Measurements from ENCODE around the gene MCCD1. TPM values are rescaled to one million over a fixed set of nuclear protein-coding genes. Genes with fewer than 3 reads are reported as not detected.
A peak's percentile ranks its signal among the peaks of the same experiment; 100 is the strongest.
"Not testable (repeated sequence)": the region's sequence is repeated elsewhere in the genome, so short reads cannot be mapped to it uniquely, and the experiment has no call there.

The MCCD1 gene
- total RNA-seq, 4 donors from 2014 or later, result not detected

- Histone ChIP-seq H3K9me3 (no peaks in the 10 kb centered on the region), H3K27ac (peak overlapping the region in 3 of 4 donors; percentile 46 to 84 (median 84)), H3K27me3 (peaks cover 0 to 59% of the 10 kb centered on the region in 2 donors), H3K36me3 (no peaks in the 10 kb centered on the region), H3K4me3 (peak overlapping the region; percentile 31 to 58 (median 55)), H3K4me1 (peaks cover 0 to 35% (median 2%) of the 10 kb centered on the region in 4 donors)
- peak; percentile 70 to 85 for DNase-seq (ENCODE audit: low spot score in 2 of 2)
- WGBS, 2 donors, result 1 to 2% methylated on average over 42 to 56 of the region's 58 CpGs
- TF ChIP-seq EP300 (IDR thresholded peaks at IDR 0.05) (peak in 1 of 2 donors; percentile 40), CTCF (IDR thresholded peaks at IDR 0.05) (peak; percentile 60 to 77 (median 69)), POLR2A (IDR thresholded peaks at IDR 0.05) (no peak)
Observed at GRCh38 chr6:31493875-31494694, 34.7 kb upstream of the MCCD1 start.

GRCh38 chr6:31495580-31495979 is 33.2 kb upstream of the MCCD1 start:
- H3K4me3 ChIP-seq, result peak overlapping the region in 2 of 4 donors; percentile 52 to 58

GRCh38 chr6:31496826-31497225 is 31.9 kb upstream of the MCCD1 start:
- H3K9me3 ChIP-seq; H3K36me3 ChIP-seq; H3K27ac ChIP-seq; DNase-seq (ENCODE audit: low spot score in 2 of 2); H3K4me3 ChIP-seq: not testable (repeated sequence)
- 48 to 56% methylated on average over 4 of the region's 4 CpGs for WGBS, 2 donors
- Histone ChIP-seq H3K27me3 (peaks cover 0 to 47% of the 10 kb centered on the region in 2 donors), H3K4me1 (peaks cover 0 to 33% (median 2%) of the 10 kb centered on the region in 4 donors)

More at GRCh38 chr6:31495580-31495979, 33.2 kb upstream of the MCCD1 start:
- H3K9me3 ChIP-seq, result no peaks in the 10 kb centered on the region
- no peak for TF ChIP-seq POLR2A (IDR thresholded peaks at IDR 0.05)
- TF ChIP-seq EP300 (IDR thresholded peaks at IDR 0.05), result no peak
- TF ChIP-seq CTCF (IDR thresholded peaks at IDR 0.05), result no peak
- H3K27me3 ChIP-seq, result peaks cover 0 to 53% of the 10 kb centered on the region in 2 donors
- DNase-seq (ENCODE audit: low spot score in 2 of 2), result no peak
- 73 to 85% methylated on average over 2 of the region's 2 CpGs for WGBS, 2 donors
- no peaks in the 10 kb centered on the region for H3K36me3 ChIP-seq
- H3K27ac ChIP-seq, result peak overlapping the region in 1 of 4 donors; percentile 46
- peaks cover 0 to 36% (median 2%) of the 10 kb centered on the region in 4 donors for H3K4me1 ChIP-seq

- H3K4me3 ChIP-seq, result peak within 1 kb of the TSS; percentile 33 to 65 (median 52)
- H3K36me3 ChIP-seq, result no peaks in the 10 kb centered on the region
- H3K27me3 ChIP-seq, result peaks cover 0 to 38% of the 10 kb centered on the region in 2 donors
- 1% methylated on average over 57 to 59 of the region's 64 CpGs for WGBS, 2 donors
- TF ChIP-seq CTCF (IDR thresholded peaks at IDR 0.05) (peak in 2 of 5 experiments; percentile 10 to 12), POLR2A (IDR thresholded peaks at IDR 0.05) (peak in 1 of 2 donors; percentile 39), EP300 (IDR thresholded peaks at IDR 0.05) (peak in 1 of 2 donors; percentile 50)
- peaks cover 0 to 28% (median 2%) of the 10 kb centered on the region in 4 donors for H3K4me1 ChIP-seq
- peak within 1 kb of the TSS in 3 of 4 donors; percentile 28 to 63 (median 50) for H3K27ac ChIP-seq
- H3K9me3 ChIP-seq, result peaks cover 0 to 9% (median 0%) of the 10 kb centered on the region in 4 donors
- DNase-seq (ENCODE audit: low spot score in 2 of 2), result peak; percentile 45 to 77
Observed at GRCh38 chr6:31497531-31498476, 31.0 kb upstream of the MCCD1 start, which contains the start of gene MICB. Gene MICB, plus strand, starts transcription at chr6:31498145. Its CDS starts 49 bp downstream, at chr6:31498194.

GRCh38 chr6:31498748-31499147 is 30.0 kb upstream of the MCCD1 start:
- H3K36me3 ChIP-seq, result no peaks in the 10 kb centered on the region
- peaks cover 0 to 21% (median 2%) of the 10 kb centered on the region in 4 donors for H3K4me1 ChIP-seq
- H3K27me3 ChIP-seq, result peaks cover 0 to 30% of the 10 kb centered on the region in 2 donors
- 12% methylated on average over 19 to 21 of the region's 21 CpGs for WGBS, 2 donors
- H3K4me3 ChIP-seq, result peak overlapping the region in 1 of 4 donors; percentile 65
- H3K27ac ChIP-seq, result no peak overlapping the region
- H3K9me3 ChIP-seq, result peaks cover 0 to 9% (median 0%) of the 10 kb centered on the region in 4 donors
- DNase-seq (ENCODE audit: low spot score in 2 of 2), result no peak
- TF ChIP-seq CTCF (IDR thresholded peaks at IDR 0.05) (no peak), EP300 (IDR thresholded peaks at IDR 0.05) (no peak), POLR2A (IDR thresholded peaks at IDR 0.05) (no peak)

GRCh38 chr6:31499648-31500047 is 29.1 kb upstream of the MCCD1 start:
- H3K4me3 ChIP-seq; H3K27ac ChIP-seq; H3K36me3 ChIP-seq; DNase-seq (ENCODE audit: low spot score in 2 of 2); H3K9me3 ChIP-seq: not testable (repeated sequence)
- peaks cover 0 to 19% (median 2%) of the 10 kb centered on the region in 4 donors for H3K4me1 ChIP-seq
- peaks cover 0 to 21% of the 10 kb centered on the region in 2 donors for H3K27me3 ChIP-seq
- WGBS, 2 donors, result 80 to 95% methylated on average over 1 of the region's 2 CpGs
